ENCODE measurements around the gene SPTBN5. TPM values are rescaled to one million over a fixed set of nuclear protein-coding genes. Genes with fewer than 3 reads are reported as not detected.

SPTBN5 gene
- total RNA-seq, 2 experiments from 2014 or later: 0.03 to 0.17 TPM

GRCh38 chr15:41812820-41813375 lies 81.0 kb downstream of the SPTBN5 start:
- no peaks in the 10 kb centered on the region for H3K36me3 ChIP-seq (ENCODE audit: insufficient read depth, low read length)
- CTCF ChIA-PET (ENCODE audit: unreplicated experiment): interaction anchor here (5.2 kb wide), 1 partner anchor 39 kb away, joined by 67 read pairs; the partner anchor contains the start of gene MAPKBP1
- no peaks in the 10 kb centered on the region for H3K79me2 ChIP-seq (ENCODE audit: insufficient read depth, low read depth, low read length)
- POLR2A ChIA-PET: interaction anchor here (0.6 to 1.3 kb wide), 2 partner anchors 17 to 39 kb away, joined by 3 to 8 read pairs; partner anchors contain the start of gene MAPKBP1
- no peaks in the 10 kb centered on the region for H4K20me1 ChIP-seq (ENCODE audit: insufficient read depth, low read length)
- no peaks in the 10 kb centered on the region for H3K9me3 ChIP-seq (ENCODE audit: low read length)
- no peak overlapping the region for H3K4me2 ChIP-seq (ENCODE audit: low read length)
- no peak for DNase-seq (ENCODE audit: low spot score)
- no peaks in the 10 kb centered on the region for H3K9me2 ChIP-seq (ENCODE audit: insufficient read depth, low read length)
- H3K4me1 ChIP-seq (ENCODE audit: insufficient read depth, low read length, poor library complexity, severe bottlenecking): peaks cover 16% of the 10 kb centered on the region
- no peak overlapping the region for H3K27ac ChIP-seq (ENCODE audit: low read depth, low read length, poor library complexity, severe bottlenecking)
- intact Hi-C loops (cut with micrococcal nuclease; ENCODE audit: unreplicated experiment): loop anchor here (5.0 kb wide), 4 partner anchors 89 to 346 kb away; no protein-coding TSS in a partner anchor
- H2AFZ ChIP-seq (ENCODE audit: low read length): no peak overlapping the region
- H3K4me3 ChIP-seq (ENCODE audit: low read depth, low read length, poor library complexity, severe bottlenecking): no peak overlapping the region
- BruUV-seq (replicated peaks): no TSS peak
- TF ChIP-seq EZH2phosphoT487 (IDR thresholded peaks at IDR 0.05; ENCODE audit: borderline replicate concordance, low read depth, low read length): no peak
- TF ChIP-seq CTCF (conservative IDR thresholded peaks at IDR 0.05; ENCODE audit: low read length): no peak

GRCh38 chr15:41811432-41812195 lies 82.2 kb downstream of the SPTBN5 start:
- no peak overlapping the region for H3K4me2 ChIP-seq (ENCODE audit: low read length)
- POLR2A ChIA-PET: interaction anchor here (1.3 kb wide), 1 partner anchor 38 kb away, joined by 8 read pairs; the partner anchor contains the start of gene MAPKBP1
- no peak overlapping the region for H3K27ac ChIP-seq (ENCODE audit: low read depth, low read length, poor library complexity, severe bottlenecking)
- H2AFZ ChIP-seq (ENCODE audit: low read length): no peak overlapping the region
- peaks cover 16% of the 10 kb centered on the region for H3K4me1 ChIP-seq (ENCODE audit: insufficient read depth, low read length, poor library complexity, severe bottlenecking)
- no peak overlapping the region for H3K4me3 ChIP-seq (ENCODE audit: low read depth, low read length, poor library complexity, severe bottlenecking)
- no TSS peak for BruUV-seq (replicated peaks)
- no peaks in the 10 kb centered on the region for H3K79me2 ChIP-seq (ENCODE audit: insufficient read depth, low read depth, low read length)
- no peaks in the 10 kb centered on the region for H3K36me3 ChIP-seq (ENCODE audit: insufficient read depth, low read length)
- no peaks in the 10 kb centered on the region for H3K9me3 ChIP-seq (ENCODE audit: low read length)
- peak; percentile 82 for DNase-seq (ENCODE audit: low spot score)
- intact Hi-C loops (cut with micrococcal nuclease; ENCODE audit: unreplicated experiment): loop anchor here (1.0 to 5.0 kb wide), 8 partner anchors 37 to 344 kb away; partner anchors contain the start of genes MAPKBP1 and MGA
- no peaks in the 10 kb centered on the region for H3K9me2 ChIP-seq (ENCODE audit: insufficient read depth, low read length)
- TF ChIP-seq EZH2phosphoT487 (IDR thresholded peaks at IDR 0.05; ENCODE audit: borderline replicate concordance, low read depth, low read length) (no peak), CTCF (conservative IDR thresholded peaks at IDR 0.05; ENCODE audit: low read length) (peak; percentile 97)
- CTCF ChIA-PET (ENCODE audit: unreplicated experiment): interaction anchor here (0.6 to 5.2 kb wide), 2 partner anchors 38 to 251 kb away, joined by 3 to 67 read pairs; partner anchors contain the start of gene MAPKBP1
- H4K20me1 ChIP-seq (ENCODE audit: insufficient read depth, low read length): no peaks in the 10 kb centered on the region
